Osteoblast (primary cell): Measurements from ENCODE around the gene LGR6. TPM values are rescaled to one million over a fixed set of nuclear protein-coding genes. Genes with fewer than 3 reads are reported as not detected.
A peak's percentile ranks its signal among the peaks of the same experiment; 100 is the strongest.

ENCODE experiments used
- DNase-seq: peaks from one replicate; pipeline ENCODE4 v3.0.0; 2011; ENCODE audit warnings: low spot score, mixed read lengths; ENCODE audit not compliant: insufficient read length; ENCODE audit errors: missing footprints
- H2AFZ ChIP-seq: 2 replicates; pipeline ENCODE4 v1.6.0; 2011; ENCODE audit warnings: mild to moderate bottlenecking, low read length
- H3K27ac ChIP-seq: 2 replicates; pipeline ENCODE4 v1.5.1; 2011; ENCODE audit warnings: mild to moderate bottlenecking, low read depth, low read length, moderate library complexity
- H3K27me3 ChIP-seq: 2 replicates; pipeline ENCODE4 v1.6.0; 2012; ENCODE audit warnings: mild to moderate bottlenecking, control low read depth, inconsistent platforms, low read length, moderate library complexity; ENCODE audit not compliant: insufficient read depth
- H3K36me3 ChIP-seq: 2 replicates; pipeline ENCODE4 v1.5.1; 2011; ENCODE audit warnings: mild to moderate bottlenecking, low read length, control low read depth, moderate library complexity; ENCODE audit not compliant: insufficient read depth
- H3K4me1 ChIP-seq: 2 replicates; pipeline ENCODE4 v1.5.1; 2011; ENCODE audit warnings: mild to moderate bottlenecking, low read length, control low read depth, moderate library complexity; ENCODE audit not compliant: insufficient read depth
- H3K4me2 ChIP-seq: 2 replicates; pipeline ENCODE4 v1.6.0; 2011; ENCODE audit warnings: mild to moderate bottlenecking, low read length; ENCODE audit not compliant: insufficient read depth
- H3K4me3 ChIP-seq: fragments of 200-600 bp; sonication (generic); 3 replicates; pipeline ENCODE4 v1.5.1; 2012; ENCODE audit warnings: mild to moderate bottlenecking, low read length, inconsistent platforms; ENCODE audit not compliant: insufficient read depth
- H3K79me2 ChIP-seq: 2 replicates; pipeline ENCODE4 v1.6.0; 2012; ENCODE audit warnings: mild to moderate bottlenecking, low read length, control low read depth, inconsistent platforms; ENCODE audit not compliant: insufficient read depth
- H3K9me3 ChIP-seq: 2 replicates; pipeline ENCODE4 v1.5.1; 2011; ENCODE audit warnings: low read depth, low read length, control low read depth
- H4K20me1 ChIP-seq: 2 replicates; pipeline ENCODE4 v1.6.0; 2012; ENCODE audit warnings: mild to moderate bottlenecking, low read length, control low read depth; ENCODE audit not compliant: insufficient read depth
- total RNA-seq: library from RNA; depleted of rRNA; stranded (reverse); fragments of >200 nt; gene quantifications from 2 replicates; pipeline ENCODE4 v1.2.3, GENCODE V29; 2012
- TF ChIP-seq, protein P1 (sequence below): IDR thresholded peaks from 2 replicates; pipeline ENCODE4 v1.5.1; 2011; ENCODE audit warnings: mild to moderate bottlenecking, low read depth, low read length, moderate library complexity; ENCODE audit errors: extremely low read depth

LGR6 gene
- total RNA-seq, 1 donor = not detected

GRCh38 chr1:202187041-202187671, 6.4 kb upstream of the LGR6 start:
- TF ChIP-seq, protein P1, sequence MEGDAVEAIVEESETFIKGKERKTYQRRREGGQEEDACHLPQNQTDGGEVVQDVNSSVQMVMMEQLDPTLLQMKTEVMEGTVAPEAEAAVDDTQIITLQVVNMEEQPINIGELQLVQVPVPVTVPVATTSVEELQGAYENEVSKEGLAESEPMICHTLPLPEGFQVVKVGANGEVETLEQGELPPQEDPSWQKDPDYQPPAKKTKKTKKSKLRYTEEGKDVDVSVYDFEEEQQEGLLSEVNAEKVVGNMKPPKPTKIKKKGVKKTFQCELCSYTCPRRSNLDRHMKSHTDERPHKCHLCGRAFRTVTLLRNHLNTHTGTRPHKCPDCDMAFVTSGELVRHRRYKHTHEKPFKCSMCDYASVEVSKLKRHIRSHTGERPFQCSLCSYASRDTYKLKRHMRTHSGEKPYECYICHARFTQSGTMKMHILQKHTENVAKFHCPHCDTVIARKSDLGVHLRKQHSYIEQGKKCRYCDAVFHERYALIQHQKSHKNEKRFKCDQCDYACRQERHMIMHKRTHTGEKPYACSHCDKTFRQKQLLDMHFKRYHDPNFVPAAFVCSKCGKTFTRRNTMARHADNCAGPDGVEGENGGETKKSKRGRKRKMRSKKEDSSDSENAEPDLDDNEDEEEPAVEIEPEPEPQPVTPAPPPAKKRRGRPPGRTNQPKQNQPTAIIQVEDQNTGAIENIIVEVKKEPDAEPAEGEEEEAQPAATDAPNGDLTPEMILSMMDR = no peak
- no peak overlapping the region for H3K4me2 ChIP-seq
- peak; percentile 86 for DNase-seq

DNA sequence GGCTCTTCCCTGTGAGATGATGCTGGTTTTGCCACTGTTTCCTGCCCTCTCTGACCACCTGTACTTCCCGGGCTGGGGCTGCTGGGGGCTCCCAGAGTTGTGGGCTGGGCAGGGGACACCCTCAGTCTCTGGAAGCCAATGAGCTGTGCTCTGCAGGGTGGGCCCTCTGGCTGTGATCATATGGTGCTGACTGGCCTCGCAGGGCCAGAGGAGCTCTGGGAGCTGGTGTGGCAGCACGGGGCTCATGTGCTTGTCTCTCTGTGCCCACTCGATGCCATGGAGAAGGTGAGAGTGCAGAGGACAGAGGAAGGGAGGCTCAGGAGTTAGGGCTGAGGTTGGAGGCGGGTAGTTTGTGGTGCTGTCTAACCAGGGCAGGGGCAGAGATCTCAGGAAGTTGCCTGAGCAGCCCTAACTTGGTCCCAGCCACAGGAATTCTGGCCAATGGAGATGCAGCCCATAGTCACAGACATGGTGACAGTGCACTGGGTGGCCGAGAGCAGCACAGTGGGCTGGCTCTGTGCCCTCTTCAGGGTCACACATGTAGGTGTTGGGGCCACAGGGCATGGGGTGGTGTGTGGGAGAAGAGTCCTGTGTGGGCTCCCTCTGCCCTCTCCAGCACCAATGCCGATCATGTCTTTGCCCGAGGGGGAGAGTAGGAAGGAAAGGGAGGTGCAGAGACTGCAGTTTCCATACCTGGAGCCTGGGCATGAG, 5.7 kb upstream of the LGR6 start:
- TF ChIP-seq, protein P1 = no peak
- no peaks in the 10 kb centered on the region for H3K79me2 ChIP-seq
- H3K27ac ChIP-seq = no peak overlapping the region
- no peak overlapping the region for H3K4me2 ChIP-seq
- H3K36me3 ChIP-seq = no peaks in the 10 kb centered on the region
- H3K9me3 ChIP-seq = no peaks in the 10 kb centered on the region
- H3K4me1 ChIP-seq = peaks cover 6% of the 10 kb centered on the region
- no peak for DNase-seq
- H4K20me1 ChIP-seq = no peaks in the 10 kb centered on the region
- no peak overlapping the region for H3K4me3 ChIP-seq
- no peak overlapping the region for H2AFZ ChIP-seq
- peaks cover 13% of the 10 kb centered on the region for H3K27me3 ChIP-seq

More at GRCh38 chr1:202187041-202187671, 6.4 kb upstream of the LGR6 start:
- Histone ChIP-seq H3K27me3 (peaks cover 15% of the 10 kb centered on the region), H4K20me1 (no peaks in the 10 kb centered on the region), H3K4me1 (peaks cover 6% of the 10 kb centered on the region), H3K36me3 (no peaks in the 10 kb centered on the region), H3K4me3 (no peak overlapping the region), H3K9me3 (no peaks in the 10 kb centered on the region), H3K27ac (no peak overlapping the region), H2AFZ (no peak overlapping the region), H3K79me2 (no peaks in the 10 kb centered on the region)

DNA sequence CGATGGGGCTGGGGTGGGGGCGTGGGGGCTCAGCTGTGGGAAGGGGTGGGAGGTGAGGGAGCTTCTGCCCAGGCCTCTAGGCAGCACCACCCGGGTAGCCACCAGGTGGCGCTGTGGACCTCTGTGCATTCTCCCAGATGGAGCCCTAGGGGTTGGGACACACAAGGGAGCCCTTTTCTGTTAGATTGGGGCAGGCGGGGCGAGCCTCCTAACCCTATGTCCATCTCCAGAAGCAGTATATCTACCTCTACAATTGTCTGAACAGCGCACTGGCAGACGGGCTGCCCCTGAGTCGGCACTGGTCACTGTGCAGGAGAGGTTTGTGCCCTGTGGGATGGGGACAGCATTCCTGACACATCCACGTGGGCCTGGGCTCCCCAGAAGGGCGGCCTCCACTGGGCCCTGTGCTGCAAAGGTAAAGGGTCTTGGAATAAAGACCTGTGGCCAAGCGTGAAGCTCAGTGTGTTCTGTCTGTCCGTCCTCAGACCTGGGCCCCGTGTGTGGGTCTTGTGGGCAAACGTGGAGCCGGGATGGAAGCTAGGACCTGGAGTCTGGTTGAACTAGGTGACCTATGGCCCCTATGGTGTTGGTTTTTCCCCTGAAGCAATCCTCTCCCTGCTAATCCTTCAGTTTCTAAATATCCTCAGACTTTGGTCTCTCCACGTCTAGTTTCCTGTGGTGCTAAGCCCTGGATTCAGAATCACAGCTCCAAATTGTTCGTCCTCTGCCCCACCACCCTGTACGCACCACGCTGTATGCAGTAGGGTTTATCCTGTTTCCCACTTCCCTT, 4.4 kb upstream of the LGR6 start:
- no peaks in the 10 kb centered on the region for H3K36me3 ChIP-seq

More for the DNA sequence above, 4.4 kb upstream of the LGR6 start:
- no peaks in the 10 kb centered on the region for H4K20me1 ChIP-seq
- H3K27me3 ChIP-seq = peaks cover 23% of the 10 kb centered on the region
- no peaks in the 10 kb centered on the region for H3K9me3 ChIP-seq
- peaks cover 6% of the 10 kb centered on the region for H3K4me1 ChIP-seq
- H2AFZ ChIP-seq = no peak overlapping the region
- no peak overlapping the region for H3K27ac ChIP-seq
- no peak overlapping the region for H3K4me2 ChIP-seq
- peak; percentile 93 for DNase-seq
- no peaks in the 10 kb centered on the region for H3K79me2 ChIP-seq
- no peak overlapping the region for H3K4me3 ChIP-seq
- TF ChIP-seq, protein P1 = peak; percentile 49
